ENCODE data around the gene MBOAT7. TPM values are rescaled to one million over a fixed set of nuclear protein-coding genes. Genes with fewer than 3 reads are reported as not detected.

MBOAT7 gene
- total and polyA plus RNA-seq, 2 donors (not counting 3 experiments of a cell fraction or from before 2014, with no cell fraction given), result 204 to 218 TPM

DNA sequence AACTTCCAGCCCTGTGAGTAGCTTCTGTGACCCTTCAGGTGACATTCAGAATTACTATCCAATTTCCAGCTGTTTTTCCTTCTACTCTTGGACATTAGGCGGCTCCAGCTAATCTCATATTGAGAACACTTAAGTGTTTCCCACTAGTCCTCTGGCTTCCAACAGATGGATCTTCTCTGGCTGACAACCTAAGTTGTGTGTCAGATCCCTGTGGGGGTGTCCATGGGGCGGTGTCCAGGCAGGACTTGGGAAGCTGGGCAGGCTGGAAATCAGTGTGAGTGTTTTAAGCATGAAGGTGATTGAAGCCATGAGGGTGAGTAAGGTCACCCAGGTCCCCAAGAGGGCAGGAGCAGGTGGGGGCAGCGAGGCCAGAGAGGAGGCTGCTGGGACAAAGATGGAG, 41.7 kb downstream of the MBOAT7 start:
- no peaks in the 10 kb centered on the region for H4K20me1 ChIP-seq (replicated peaks; ENCODE audit: control insufficient read depth, extremely low read depth, insufficient read depth, low read length)
- H3K4me3 ChIP-seq (replicated peaks in 1 of 3; ENCODE audit: insufficient read depth in 1 of 3, low read depth in 1 of 3, low read length in 3 of 3), result no peak overlapping the region
- H3K27ac ChIP-seq (ENCODE audit: insufficient read depth, low read depth, low read length), result no peak overlapping the region
- intact Hi-C loops (cut with micrococcal nuclease) (no loop called here), dilution Hi-C loops (cut with MboI; ENCODE audit: extremely low pct_ligation_motif_present, low sequenced_read_pairs) (no loop called here)
- POLR2A ChIA-PET, result interaction anchor here (0.7 kb wide), 1 partner anchor 9 kb away, joined by 4 read pairs; no protein-coding TSS in a partner anchor
- no peak overlapping the region for H2AFZ ChIP-seq (ENCODE audit: low read depth, low read length)
- H3K79me2 ChIP-seq (ENCODE audit: control insufficient read depth, insufficient read depth, low read length), result peaks cover 2% of the 10 kb centered on the region
- H3K4me1 ChIP-seq (ENCODE audit: control insufficient read depth, extremely low read depth, insufficient read depth, low read length), result no peaks in the 10 kb centered on the region
- no TSS peak for BruUV-seq (replicated peaks)
- TF ChIP-seq JUN (IDR thresholded peaks at IDR 0.05; ENCODE audit: borderline replicate concordance, insufficient read depth, insufficient read length, low read depth), result no peak
- no peak for TF ChIP-seq GATA2 (IDR thresholded peaks at IDR 0.05; ENCODE audit: insufficient read depth, insufficient read length, low read depth, low read length)
- TF ChIP-seq, protein P1, sequence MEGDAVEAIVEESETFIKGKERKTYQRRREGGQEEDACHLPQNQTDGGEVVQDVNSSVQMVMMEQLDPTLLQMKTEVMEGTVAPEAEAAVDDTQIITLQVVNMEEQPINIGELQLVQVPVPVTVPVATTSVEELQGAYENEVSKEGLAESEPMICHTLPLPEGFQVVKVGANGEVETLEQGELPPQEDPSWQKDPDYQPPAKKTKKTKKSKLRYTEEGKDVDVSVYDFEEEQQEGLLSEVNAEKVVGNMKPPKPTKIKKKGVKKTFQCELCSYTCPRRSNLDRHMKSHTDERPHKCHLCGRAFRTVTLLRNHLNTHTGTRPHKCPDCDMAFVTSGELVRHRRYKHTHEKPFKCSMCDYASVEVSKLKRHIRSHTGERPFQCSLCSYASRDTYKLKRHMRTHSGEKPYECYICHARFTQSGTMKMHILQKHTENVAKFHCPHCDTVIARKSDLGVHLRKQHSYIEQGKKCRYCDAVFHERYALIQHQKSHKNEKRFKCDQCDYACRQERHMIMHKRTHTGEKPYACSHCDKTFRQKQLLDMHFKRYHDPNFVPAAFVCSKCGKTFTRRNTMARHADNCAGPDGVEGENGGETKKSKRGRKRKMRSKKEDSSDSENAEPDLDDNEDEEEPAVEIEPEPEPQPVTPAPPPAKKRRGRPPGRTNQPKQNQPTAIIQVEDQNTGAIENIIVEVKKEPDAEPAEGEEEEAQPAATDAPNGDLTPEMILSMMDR (IDR thresholded peaks at IDR 0.05; ENCODE audit: extremely low read depth in 1 of 2, insufficient read depth in 1 of 2, low read depth in 1 of 2, low read length in 2 of 2), result no peak
- no peak for TF ChIP-seq FOS (IDR thresholded peaks at IDR 0.05; ENCODE audit: borderline replicate concordance, insufficient read depth, low read length)
- TF ChIP-seq, protein P2, sequence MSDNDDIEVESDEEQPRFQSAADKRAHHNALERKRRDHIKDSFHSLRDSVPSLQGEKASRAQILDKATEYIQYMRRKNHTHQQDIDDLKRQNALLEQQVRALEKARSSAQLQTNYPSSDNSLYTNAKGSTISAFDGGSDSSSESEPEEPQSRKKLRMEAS (IDR thresholded peaks at IDR 0.05; ENCODE audit: insufficient read depth, insufficient read length), result no peak
- TF ChIP-seq MYC (IDR thresholded peaks at IDR 0.05; ENCODE audit: low read depth, low read length), result no peak
- no peak for TF ChIP-seq POLR2AphosphoS5 (IDR thresholded peaks at IDR 0.05; ENCODE audit: insufficient read depth, low read depth, low read length)
- no peak for TF ChIP-seq EZH2 (IDR thresholded peaks at IDR 0.05; ENCODE audit: borderline replicate concordance, low read depth, low read length, severe bottlenecking)
- no peak for TF ChIP-seq POLR2A (IDR thresholded peaks at IDR 0.05; ENCODE audit: low read depth, low read length)
- DNase-seq (ENCODE audit: low read depth, low spot score), result no peak
- no peak overlapping the region for H3K9ac ChIP-seq (replicated peaks; ENCODE audit: extremely low read depth, insufficient read depth, low read length)
- CTCF ChIA-PET, result interaction anchor here (1.2 to 2.1 kb wide), 2 partner anchors 10 to 21 kb away, joined by 3 to 6 read pairs; partner anchors contain the start of gene CNOT3
- peaks cover 31 to 76% of the 10 kb centered on the region in 2 experiments for H3K36me3 ChIP-seq (ENCODE audit: control insufficient read depth in 2 of 2, extremely low read depth in 1 of 2, insufficient read depth in 2 of 2, low read length in 2 of 2)
- no peaks in the 10 kb centered on the region for H3K9me1 ChIP-seq (replicated peaks; ENCODE audit: control insufficient read depth, extremely low read depth, insufficient read depth, low read length)
- H3K4me2 ChIP-seq (ENCODE audit: insufficient read depth, low read length), result no peak overlapping the region
- FAIRE-seq, result no peak
- no peaks in the 10 kb centered on the region for H3K27me3 ChIP-seq (ENCODE audit: control insufficient read depth in 2 of 2, insufficient read depth in 2 of 2, low read length in 2 of 2)
- H3K9me3 ChIP-seq (replicated peaks; ENCODE audit: control insufficient read depth, insufficient read depth, low read length), result no peaks in the 10 kb centered on the region
